Activated naive CD4-positive, alpha-beta T cell treated with anti-CD3 and anti-CD28 coated beads, Interleukin-2, amount 50 U/mL, for 24 hours (primary cell): ENCODE results near the gene PCNT.
"Not testable (repeated sequence)": the region's sequence is repeated elsewhere in the genome, so short reads cannot be mapped to it uniquely, and the experiment has no call there.

ENCODE experiments used
- H3K27ac Mint-ChIP-seq: one replicate; pipeline ENCODE4 v1.8.0; 2021; ENCODE audit warnings: mild to moderate bottlenecking, mixed read lengths
- H3K27me3 Mint-ChIP-seq: one replicate; pipeline ENCODE4 v1.8.0; 2021; ENCODE audit warnings: mixed read lengths
- H3K36me3 Mint-ChIP-seq: one replicate; pipeline ENCODE4 v1.8.0; 2021; ENCODE audit warnings: mixed read lengths
- H3K4me1 Mint-ChIP-seq: one replicate; pipeline ENCODE4 v1.8.0; 2021; ENCODE audit warnings: mixed read lengths
- H3K4me3 Mint-ChIP-seq: one replicate; pipeline ENCODE4 v1.8.0; 2021; ENCODE audit warnings: mild to moderate bottlenecking, mixed read lengths
- H3K9me3 Mint-ChIP-seq: one replicate; pipeline ENCODE4 v1.8.0; 2021; ENCODE audit warnings: mixed read lengths

The PCNT gene

GRCh38 chr21:46372947-46373346, 49.0 kb downstream of the PCNT start:
- not testable (repeated sequence) for H3K36me3 Mint-ChIP-seq, H3K27me3 Mint-ChIP-seq, H3K27ac Mint-ChIP-seq, H3K9me3 Mint-ChIP-seq, H3K4me3 Mint-ChIP-seq
- H3K4me1 Mint-ChIP-seq, result peaks cover 16% of the 10 kb centered on the region

- Mint-ChIP-seq H3K36me3 (peaks cover 10% of the 10 kb centered on the region), H3K27me3 (no peaks in the 10 kb centered on the region)
Measured at GRCh38 chr21:46374761-46375389, 50.9 kb downstream of the PCNT start.

DNA sequence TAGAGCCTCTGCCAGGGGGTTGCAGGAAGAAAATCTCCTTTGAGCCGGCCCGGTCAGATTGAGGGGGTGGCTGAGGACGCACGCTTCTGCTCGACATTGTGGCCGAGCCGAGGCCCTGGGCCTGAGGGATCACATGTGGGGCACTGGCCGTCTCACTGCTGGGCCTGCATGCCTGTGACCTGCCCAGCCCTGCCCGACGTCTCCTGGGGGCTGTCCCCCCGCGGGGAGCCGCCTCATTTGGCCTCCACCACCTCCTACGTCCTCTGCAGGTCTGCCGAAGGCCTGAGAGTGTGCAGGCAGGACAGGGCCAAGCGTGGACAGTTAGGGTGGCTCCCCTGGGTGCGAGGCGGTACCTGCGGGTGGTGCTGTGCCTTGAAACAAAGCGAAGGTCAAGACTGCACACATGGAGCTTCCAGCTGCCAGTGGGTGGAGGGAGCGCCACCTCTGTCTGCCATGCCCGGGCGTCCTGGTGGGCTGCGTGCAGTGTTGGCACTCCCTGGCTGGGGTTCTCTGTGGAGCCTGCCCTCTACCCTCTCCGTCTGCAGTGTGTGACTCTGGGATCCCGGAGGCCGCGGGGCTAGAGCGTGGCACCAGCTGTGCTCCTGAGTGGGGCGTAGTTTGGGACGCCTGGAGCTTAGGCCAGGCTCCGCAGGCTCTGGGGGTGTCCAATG, 51.7 kb downstream of the PCNT start:
- H3K36me3 Mint-ChIP-seq, result peaks cover 10% of the 10 kb centered on the region
- H3K4me1 Mint-ChIP-seq, result peaks cover 3% of the 10 kb centered on the region
- H3K27ac Mint-ChIP-seq, result no peak overlapping the region
- no peaks in the 10 kb centered on the region for H3K9me3 Mint-ChIP-seq
- no peak overlapping the region for H3K4me3 Mint-ChIP-seq
- no peaks in the 10 kb centered on the region for H3K27me3 Mint-ChIP-seq

More at GRCh38 chr21:46374761-46375389, 50.9 kb downstream of the PCNT start:
- no peaks in the 10 kb centered on the region for H3K9me3 Mint-ChIP-seq
- H3K4me3 Mint-ChIP-seq, result no peak overlapping the region
- H3K4me1 Mint-ChIP-seq, result peaks cover 3% of the 10 kb centered on the region
- no peak overlapping the region for H3K27ac Mint-ChIP-seq

GRCh38 chr21:46376231-46376628, 52.3 kb downstream of the PCNT start:
- Mint-ChIP-seq H3K9me3 (no peaks in the 10 kb centered on the region), H3K36me3 (peaks cover 10% of the 10 kb centered on the region), H3K4me1 (peaks cover 3% of the 10 kb centered on the region), H3K4me3 (no peak overlapping the region), H3K27me3 (no peaks in the 10 kb centered on the region), H3K27ac (no peak overlapping the region)

DNA sequence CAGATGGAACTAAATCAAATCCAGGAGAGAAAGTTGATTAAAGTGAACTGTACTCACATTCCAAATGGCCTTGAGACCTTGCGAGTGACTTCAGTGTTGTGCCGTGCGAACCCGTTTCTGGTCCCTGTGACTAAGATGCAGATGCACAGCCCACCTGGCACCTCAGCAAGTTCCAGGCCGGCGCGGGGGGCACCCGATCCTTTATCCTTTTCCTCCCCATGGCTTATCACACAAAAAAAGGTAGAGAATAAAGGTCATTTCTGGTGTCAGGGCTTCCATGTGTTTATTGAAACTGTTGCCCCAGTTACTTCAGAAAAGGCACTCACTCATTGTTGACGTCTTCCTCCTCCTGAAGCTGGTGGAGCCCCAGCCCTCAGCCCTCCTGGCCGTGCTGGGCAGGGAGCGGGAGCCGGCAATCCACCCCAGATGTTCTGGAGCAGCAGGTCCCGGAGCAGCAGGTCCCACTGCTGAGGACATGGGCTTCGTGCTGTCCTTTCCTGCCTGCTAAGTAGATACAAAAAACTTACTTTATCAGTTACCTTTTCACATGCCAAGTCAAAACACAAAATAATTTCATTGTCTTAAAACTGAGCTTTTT, 53.0 kb downstream of the PCNT start:
- H3K4me3 Mint-ChIP-seq, result no peak overlapping the region
- peaks cover 17% of the 10 kb centered on the region for H3K36me3 Mint-ChIP-seq
- H3K27me3 Mint-ChIP-seq, result no peaks in the 10 kb centered on the region
- no peaks in the 10 kb centered on the region for H3K9me3 Mint-ChIP-seq
- H3K27ac Mint-ChIP-seq, result no peak overlapping the region
- H3K4me1 Mint-ChIP-seq, result peaks cover 3% of the 10 kb centered on the region

- peaks cover 17% of the 10 kb centered on the region for H3K36me3 Mint-ChIP-seq
- H3K9me3 Mint-ChIP-seq, result no peaks in the 10 kb centered on the region
- H3K27ac Mint-ChIP-seq, result no peak overlapping the region
- peaks cover 3% of the 10 kb centered on the region for H3K4me1 Mint-ChIP-seq
- no peaks in the 10 kb centered on the region for H3K27me3 Mint-ChIP-seq
- no peak overlapping the region for H3K4me3 Mint-ChIP-seq
Measured at GRCh38 chr21:46377789-46378188, 53.8 kb downstream of the PCNT start.

GRCh38 chr21:46379105-46379504, 55.1 kb downstream of the PCNT start:
- H3K27me3 Mint-ChIP-seq, result no peaks in the 10 kb centered on the region
- no peaks in the 10 kb centered on the region for H3K9me3 Mint-ChIP-seq
- H3K4me1 Mint-ChIP-seq, result peaks cover 3% of the 10 kb centered on the region
- H3K36me3 Mint-ChIP-seq, result peaks cover 17% of the 10 kb centered on the region
- no peak overlapping the region for H3K27ac Mint-ChIP-seq
- H3K4me3 Mint-ChIP-seq, result no peak overlapping the region

DNA sequence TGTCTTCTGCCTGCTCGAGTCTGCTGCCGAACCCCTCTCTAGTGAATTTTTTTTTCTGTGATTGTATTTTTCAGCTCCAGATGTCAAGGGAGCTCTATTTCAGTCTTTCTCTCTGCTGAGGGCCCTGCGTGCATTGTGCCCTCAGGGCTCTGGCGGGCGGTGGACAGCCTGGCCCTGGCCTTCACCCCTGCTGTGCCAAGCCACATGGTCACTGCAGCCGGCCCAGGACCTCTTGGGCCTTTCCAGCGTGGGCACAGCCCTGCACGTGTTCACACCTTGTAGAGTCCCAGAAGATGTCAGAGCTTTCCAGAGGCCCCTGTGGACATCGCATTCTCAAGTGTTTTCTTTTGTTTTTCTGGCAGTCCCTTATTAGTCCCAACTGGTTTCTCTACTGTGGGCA, 55.7 kb downstream of the PCNT start:
- Mint-ChIP-seq H3K4me3 (no peak overlapping the region), H3K36me3 (peaks cover 17% of the 10 kb centered on the region), H3K9me3 (no peaks in the 10 kb centered on the region), H3K27ac (no peak overlapping the region), H3K4me1 (peaks cover 3% of the 10 kb centered on the region), H3K27me3 (no peaks in the 10 kb centered on the region)

DNA sequence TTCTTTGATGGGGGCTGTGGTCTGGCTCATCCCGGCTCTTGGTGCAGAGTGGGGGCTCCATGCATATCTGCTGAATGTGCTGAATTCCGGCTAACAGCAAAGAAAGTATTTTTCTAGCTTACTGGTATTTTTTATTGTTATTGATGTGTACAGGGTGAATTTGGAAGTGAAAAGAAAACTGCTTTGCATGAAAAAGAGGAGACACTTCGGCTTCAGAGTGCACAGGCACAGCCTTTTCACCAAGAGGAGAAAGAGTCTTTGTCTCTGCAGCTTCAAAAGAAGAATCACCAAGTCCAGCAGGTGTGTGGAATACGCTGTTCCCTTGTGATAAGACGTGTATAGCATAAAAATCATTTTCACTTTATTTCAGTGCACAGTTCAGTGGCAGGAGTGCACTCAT, 57.6 kb downstream of the PCNT start:
- peaks cover 19% of the 10 kb centered on the region for H3K36me3 Mint-ChIP-seq
- no peaks in the 10 kb centered on the region for H3K9me3 Mint-ChIP-seq
- H3K4me3 Mint-ChIP-seq, result no peak overlapping the region
- no peaks in the 10 kb centered on the region for H3K27me3 Mint-ChIP-seq
- H3K4me1 Mint-ChIP-seq, result peaks cover 3% of the 10 kb centered on the region
- no peak overlapping the region for H3K27ac Mint-ChIP-seq

GRCh38 chr21:46384556-46384955, 60.6 kb downstream of the PCNT start:
- Mint-ChIP-seq H3K9me3 (no peaks in the 10 kb centered on the region), H3K4me3 (no peak overlapping the region), H3K27me3 (no peaks in the 10 kb centered on the region), H3K4me1 (peaks cover 2% of the 10 kb centered on the region), H3K27ac (no peak overlapping the region), H3K36me3 (peaks cover 12% of the 10 kb centered on the region)

GRCh38 chr21:46385846-46386733, 62.1 kb downstream of the PCNT start:
- peaks cover 9% of the 10 kb centered on the region for H3K36me3 Mint-ChIP-seq
- H3K4me1 Mint-ChIP-seq, result no peaks in the 10 kb centered on the region
- no peaks in the 10 kb centered on the region for H3K9me3 Mint-ChIP-seq
- no peaks in the 10 kb centered on the region for H3K27me3 Mint-ChIP-seq
- no peak overlapping the region for H3K27ac Mint-ChIP-seq
- H3K4me3 Mint-ChIP-seq, result no peak overlapping the region

DNA sequence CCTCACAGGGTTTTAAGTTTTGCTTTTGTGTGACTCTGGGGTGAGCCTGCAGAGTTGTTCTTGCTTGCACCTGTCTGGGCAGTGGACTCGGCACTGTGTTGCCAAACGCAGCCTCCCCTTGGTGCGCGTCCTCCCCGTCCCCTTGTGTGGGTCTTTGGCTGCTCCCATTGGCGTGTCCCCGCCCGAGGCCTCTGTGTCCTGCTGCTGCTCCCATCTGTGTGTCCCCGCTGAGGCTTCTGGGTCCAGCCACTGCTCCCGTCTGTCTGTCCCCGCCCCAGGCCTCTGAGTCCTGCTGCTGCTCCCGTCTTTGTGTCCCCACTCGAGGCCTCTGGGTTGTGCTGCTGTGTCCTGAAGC, 62.8 kb downstream of the PCNT start:
- Mint-ChIP-seq H3K4me1 (no peaks in the 10 kb centered on the region), H3K36me3 (peaks cover 5% of the 10 kb centered on the region), H3K27ac (no peak overlapping the region), H3K9me3 (no peaks in the 10 kb centered on the region), H3K4me3 (no peak overlapping the region), H3K27me3 (no peaks in the 10 kb centered on the region)

DNA sequence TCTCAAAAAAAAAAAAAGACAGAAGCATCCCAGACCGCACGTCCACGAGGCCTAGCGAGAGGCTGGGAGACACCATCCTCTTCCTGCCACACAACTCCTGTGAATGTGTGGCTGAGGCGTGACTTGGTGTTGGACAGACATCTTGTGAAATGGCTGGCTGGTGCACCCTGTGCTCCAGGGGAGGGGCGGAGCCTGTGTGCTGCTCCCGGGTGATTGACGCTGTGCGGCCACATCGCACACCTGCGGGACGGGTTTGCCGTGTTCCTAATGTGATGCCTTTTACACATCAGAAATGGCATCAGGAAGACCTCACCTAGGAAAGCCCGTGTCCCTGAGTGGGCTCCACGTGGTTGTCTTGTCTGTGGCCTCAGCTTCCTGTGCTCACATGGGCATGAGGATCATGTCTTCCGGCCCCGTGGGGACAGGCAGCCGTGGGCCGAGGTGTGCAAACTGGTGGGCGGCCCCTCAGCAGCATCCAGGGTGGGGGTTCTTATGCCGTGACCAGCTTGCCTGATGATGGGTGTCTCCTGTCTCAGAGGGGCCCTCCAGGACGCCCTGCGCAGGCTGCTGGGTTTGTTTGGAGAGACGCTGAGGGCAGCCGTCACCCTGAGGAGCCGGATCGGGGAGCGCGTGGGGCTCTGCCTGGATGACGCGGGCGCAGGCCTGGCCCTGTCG, 64.4 kb downstream of the PCNT start:
- H3K4me3 Mint-ChIP-seq, result no peak overlapping the region
- no peaks in the 10 kb centered on the region for H3K4me1 Mint-ChIP-seq
- peaks cover 3% of the 10 kb centered on the region for H3K36me3 Mint-ChIP-seq
- H3K9me3 Mint-ChIP-seq, result no peaks in the 10 kb centered on the region
- H3K27me3 Mint-ChIP-seq, result no peaks in the 10 kb centered on the region
- H3K27ac Mint-ChIP-seq, result no peak overlapping the region

- Mint-ChIP-seq H3K4me1 (no peaks in the 10 kb centered on the region), H3K9me3 (no peaks in the 10 kb centered on the region), H3K27ac (no peak overlapping the region), H3K4me3 (no peak overlapping the region), H3K36me3 (peaks cover 3% of the 10 kb centered on the region), H3K27me3 (no peaks in the 10 kb centered on the region)
Measured at GRCh38 chr21:46388896-46389295, 64.9 kb downstream of the PCNT start.
